Measurements from ENCODE around the gene NMRAL1. TPM values are rescaled to one million over a fixed set of nuclear protein-coding genes. Genes with fewer than 3 reads are reported as not detected.

Gene NMRAL1
- total and polyA plus RNA-seq, 12 donors: 9.5 to 46.5 (median 30.0) TPM

DNA sequence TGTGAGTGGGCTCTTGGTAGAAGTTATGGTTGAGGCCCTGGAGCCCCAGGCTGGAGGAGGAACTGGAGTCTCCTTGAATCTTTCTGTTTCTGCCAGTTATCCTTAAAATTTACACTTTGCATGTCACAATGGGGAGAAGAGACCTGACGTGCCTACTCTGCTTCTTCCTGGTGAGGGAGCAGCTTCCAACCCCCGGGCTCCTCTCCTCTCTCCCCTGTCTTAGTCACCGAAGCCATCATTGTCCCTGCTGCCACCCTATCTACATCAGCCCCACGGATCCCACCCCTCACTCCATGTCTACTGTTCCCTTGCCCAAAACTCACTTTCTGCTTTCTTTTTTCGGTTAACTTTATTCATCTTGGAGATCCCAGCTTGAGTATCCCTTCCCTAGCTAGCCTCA, 31.2 kb downstream of the NMRAL1 start:
- H3K27me3 ChIP-seq: no peaks in the 10 kb centered on the region
- no peak for ATAC-seq
- no peaks in the 10 kb centered on the region for H3K9me3 ChIP-seq
- no peak for DNase-seq
- intact Hi-C loops (cut with DNase I): no loop called here
- H3K36me3 ChIP-seq: peaks cover 5 to 100% (median 78%) of the 10 kb centered on the region in 9 donors
- H3K27ac ChIP-seq: no peak overlapping the region
- H3K4me1 ChIP-seq: no peaks in the 10 kb centered on the region
- H3K4me3 ChIP-seq: no peak overlapping the region
- TF ChIP-seq, protein P1, sequence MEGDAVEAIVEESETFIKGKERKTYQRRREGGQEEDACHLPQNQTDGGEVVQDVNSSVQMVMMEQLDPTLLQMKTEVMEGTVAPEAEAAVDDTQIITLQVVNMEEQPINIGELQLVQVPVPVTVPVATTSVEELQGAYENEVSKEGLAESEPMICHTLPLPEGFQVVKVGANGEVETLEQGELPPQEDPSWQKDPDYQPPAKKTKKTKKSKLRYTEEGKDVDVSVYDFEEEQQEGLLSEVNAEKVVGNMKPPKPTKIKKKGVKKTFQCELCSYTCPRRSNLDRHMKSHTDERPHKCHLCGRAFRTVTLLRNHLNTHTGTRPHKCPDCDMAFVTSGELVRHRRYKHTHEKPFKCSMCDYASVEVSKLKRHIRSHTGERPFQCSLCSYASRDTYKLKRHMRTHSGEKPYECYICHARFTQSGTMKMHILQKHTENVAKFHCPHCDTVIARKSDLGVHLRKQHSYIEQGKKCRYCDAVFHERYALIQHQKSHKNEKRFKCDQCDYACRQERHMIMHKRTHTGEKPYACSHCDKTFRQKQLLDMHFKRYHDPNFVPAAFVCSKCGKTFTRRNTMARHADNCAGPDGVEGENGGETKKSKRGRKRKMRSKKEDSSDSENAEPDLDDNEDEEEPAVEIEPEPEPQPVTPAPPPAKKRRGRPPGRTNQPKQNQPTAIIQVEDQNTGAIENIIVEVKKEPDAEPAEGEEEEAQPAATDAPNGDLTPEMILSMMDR (IDR thresholded peaks at IDR 0.05): no peak
- 69 to 83% methylated on average over 5 of the region's 5 CpGs for WGBS, 2 donors

DNA sequence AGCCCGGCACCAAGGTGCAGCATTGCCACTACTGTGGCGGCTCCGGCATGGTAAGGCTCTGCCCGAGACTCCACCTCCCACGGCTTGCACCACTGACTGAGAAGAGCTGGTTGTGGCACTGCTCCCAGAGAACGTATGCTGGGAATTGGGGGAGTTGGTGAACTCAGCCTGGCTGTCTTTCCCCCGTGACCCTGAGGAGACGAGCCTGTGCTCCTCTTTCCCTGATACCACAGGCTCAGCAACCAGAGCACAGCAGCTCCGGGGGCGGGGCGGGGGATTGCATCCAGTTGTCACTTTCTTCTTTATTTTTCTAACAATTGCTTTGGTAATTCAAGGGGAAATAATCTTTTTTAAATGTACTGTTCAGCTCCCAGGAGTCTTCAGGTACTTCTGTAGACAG, 32.1 kb downstream of the NMRAL1 start:
- no peak overlapping the region for H3K4me3 ChIP-seq
- WGBS, 2 donors: 87 to 93% methylated on average over 11 of the region's 11 CpGs
- H3K27ac ChIP-seq: no peak overlapping the region
- no peak for DNase-seq
- no peaks in the 10 kb centered on the region for H3K9me3 ChIP-seq
- peaks cover 5 to 100% (median 83%) of the 10 kb centered on the region in 9 donors for H3K36me3 ChIP-seq
- H3K27me3 ChIP-seq: no peaks in the 10 kb centered on the region
- TF ChIP-seq, protein P1 (IDR thresholded peaks at IDR 0.05): no peak
- no peaks in the 10 kb centered on the region for H3K4me1 ChIP-seq
- intact Hi-C loops (cut with DNase I): no loop called here
- no peak for ATAC-seq

DNA sequence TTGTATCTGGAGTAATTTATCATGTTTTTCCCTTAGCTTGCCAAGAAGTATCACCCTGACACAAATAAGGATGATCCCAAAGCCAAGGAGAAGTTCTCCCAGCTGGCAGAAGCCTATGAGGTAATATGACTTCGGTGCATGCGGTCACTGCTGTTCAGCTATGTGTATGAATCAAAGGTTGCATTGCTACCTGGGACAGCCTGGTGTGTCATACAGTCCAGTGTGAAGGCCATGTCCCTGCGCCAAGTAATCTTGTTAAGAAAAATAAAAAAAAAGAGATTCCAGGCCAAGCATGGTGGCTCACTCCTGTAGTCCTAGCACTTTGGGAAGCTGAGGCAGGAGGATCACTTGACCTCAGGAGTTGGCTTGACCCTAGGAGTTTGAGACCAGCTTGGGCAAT, 37.1 kb downstream of the NMRAL1 start:
- H3K27ac ChIP-seq: no peak overlapping the region
- no peaks in the 10 kb centered on the region for H3K4me1 ChIP-seq
- H3K4me3 ChIP-seq: no peak overlapping the region
- intact Hi-C loops (cut with DNase I): no loop called here
- H3K9me3 ChIP-seq: no peaks in the 10 kb centered on the region
- TF ChIP-seq, protein P1 (IDR thresholded peaks at IDR 0.05): no peak
- no peaks in the 10 kb centered on the region for H3K27me3 ChIP-seq
- H3K36me3 ChIP-seq: peaks cover 0 to 99% (median 51%) of the 10 kb centered on the region in 9 donors
- ATAC-seq: no peak
- DNase-seq: no peak
- WGBS, 2 donors: 98% methylated on average over 3 of the region's 3 CpGs

DNA sequence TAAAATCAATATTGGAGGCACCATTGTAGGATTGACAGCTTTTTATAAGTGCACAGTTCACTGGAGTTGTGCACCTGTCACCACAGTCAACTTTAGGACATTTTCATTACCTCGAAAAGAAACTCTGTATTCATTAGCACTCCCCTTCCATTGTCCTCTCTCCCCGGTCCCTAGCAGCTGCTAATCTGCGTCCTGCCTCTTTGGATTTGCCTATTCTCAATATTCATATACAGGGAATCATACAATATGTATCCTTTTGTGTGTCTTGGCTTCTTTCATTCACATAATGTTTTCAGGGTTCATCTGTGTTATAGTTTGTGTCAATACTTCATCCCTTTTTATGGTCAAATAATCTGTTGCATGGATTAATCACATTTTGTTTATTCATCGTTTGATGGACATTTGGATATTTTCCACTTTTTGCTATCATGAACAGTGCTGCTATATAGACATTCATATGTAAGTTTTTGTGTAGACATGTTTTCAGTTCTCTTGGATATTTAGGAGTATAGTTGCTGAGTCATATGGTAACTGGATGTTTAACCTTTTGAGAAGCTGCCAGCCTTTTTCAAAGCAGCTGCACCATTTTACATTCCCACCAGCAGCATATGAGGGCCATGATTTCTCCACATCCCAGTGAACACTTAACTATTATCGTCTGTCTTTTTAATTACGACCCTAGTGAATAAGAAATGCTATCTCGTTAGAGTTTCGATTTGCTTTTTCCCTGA, 38.9 kb downstream of the NMRAL1 start:
- Histone ChIP-seq H3K36me3 (peaks cover 0 to 99% (median 37%) of the 10 kb centered on the region in 9 donors), H3K9me3 (no peaks in the 10 kb centered on the region), H3K27me3 (no peaks in the 10 kb centered on the region), H3K4me1 (no peaks in the 10 kb centered on the region), H3K27ac (no peak overlapping the region), H3K4me3 (no peak overlapping the region)
- ATAC-seq: no peak
- DNase-seq: no peak
- WGBS, 2 donors: 81 to 86% methylated on average over 8 of the region's 8 CpGs
- TF ChIP-seq, protein P1 (IDR thresholded peaks at IDR 0.05): no peak
- intact Hi-C loops (cut with DNase I): no loop called here

Measured in heart right ventricle (tissue), 16 donors.